Measurements from ENCODE around the gene ATP4A.

Gene ATP4A

GRCh38 chr19:35558400-35559280, 4.8 kb downstream of the ATP4A start:
- no peaks in the 10 kb centered on the region for H3K4me1 ChIP-seq (ENCODE audit: control insufficient read depth in 2 of 2, insufficient read depth in 2 of 2, low read length in 2 of 2)
- H3K9ac ChIP-seq (ENCODE audit: low read depth in 1 of 2, low read length in 2 of 2), result no peak overlapping the region
- no peaks in the 10 kb centered on the region for H3K36me3 ChIP-seq (ENCODE audit: control insufficient read depth in 2 of 2, insufficient read depth in 2 of 2, low read length in 2 of 2)
- H3K27me3 ChIP-seq (ENCODE audit: control insufficient read depth in 2 of 2, insufficient read depth in 2 of 2, low read length in 2 of 2), result peaks cover 7 to 8% of the 10 kb centered on the region in 2 donors
- no peaks in the 10 kb centered on the region for H3K9me3 ChIP-seq (ENCODE audit: control insufficient read depth in 2 of 2, low read length in 2 of 2)
- H3K4me3 ChIP-seq (ENCODE audit: low read length in 2 of 2), result no peak overlapping the region
- H3K27ac ChIP-seq (ENCODE audit: low read depth in 2 of 2, low read length in 2 of 2), result no peak overlapping the region

- no peaks in the 10 kb centered on the region for H3K4me1 ChIP-seq (ENCODE audit: control insufficient read depth in 2 of 2, insufficient read depth in 2 of 2, low read length in 2 of 2)
- H3K9ac ChIP-seq (ENCODE audit: low read depth in 1 of 2, low read length in 2 of 2), result no peak overlapping the region
- H3K4me3 ChIP-seq (ENCODE audit: low read length in 2 of 2), result no peak overlapping the region
- no peak overlapping the region for H3K27ac ChIP-seq (ENCODE audit: low read depth in 2 of 2, low read length in 2 of 2)
- H3K27me3 ChIP-seq (ENCODE audit: control insufficient read depth in 2 of 2, insufficient read depth in 2 of 2, low read length in 2 of 2), result peaks cover 7 to 8% of the 10 kb centered on the region in 2 donors
- H3K9me3 ChIP-seq (ENCODE audit: control insufficient read depth in 2 of 2, low read length in 2 of 2), result no peaks in the 10 kb centered on the region
- no peaks in the 10 kb centered on the region for H3K36me3 ChIP-seq (ENCODE audit: control insufficient read depth in 2 of 2, insufficient read depth in 2 of 2, low read length in 2 of 2)
Measured at GRCh38 chr19:35557539-35558399, 5.7 kb downstream of the ATP4A start.

GRCh38 chr19:35556846-35557538, 6.5 kb downstream of the ATP4A start:
- Histone ChIP-seq H3K4me3 (ENCODE audit: low read length in 2 of 2) (no peak overlapping the region), H3K36me3 (ENCODE audit: control insufficient read depth in 2 of 2, insufficient read depth in 2 of 2, low read length in 2 of 2) (no peaks in the 10 kb centered on the region), H3K9ac (ENCODE audit: low read depth in 1 of 2, low read length in 2 of 2) (no peak overlapping the region), H3K27ac (ENCODE audit: low read depth in 2 of 2, low read length in 2 of 2) (no peak overlapping the region), H3K4me1 (ENCODE audit: control insufficient read depth in 2 of 2, insufficient read depth in 2 of 2, low read length in 2 of 2) (no peaks in the 10 kb centered on the region), H3K9me3 (ENCODE audit: control insufficient read depth in 2 of 2, low read length in 2 of 2) (no peaks in the 10 kb centered on the region), H3K27me3 (ENCODE audit: control insufficient read depth in 2 of 2, insufficient read depth in 2 of 2, low read length in 2 of 2) (peaks cover 7 to 8% of the 10 kb centered on the region in 2 donors)

- H3K4me3 ChIP-seq (ENCODE audit: low read length in 2 of 2), result no peak overlapping the region
- H3K27ac ChIP-seq (ENCODE audit: low read depth in 2 of 2, low read length in 2 of 2), result no peak overlapping the region
- no peaks in the 10 kb centered on the region for H3K36me3 ChIP-seq (ENCODE audit: control insufficient read depth in 2 of 2, insufficient read depth in 2 of 2, low read length in 2 of 2)
- no peaks in the 10 kb centered on the region for H3K9me3 ChIP-seq (ENCODE audit: control insufficient read depth in 2 of 2, low read length in 2 of 2)
- no peaks in the 10 kb centered on the region for H3K4me1 ChIP-seq (ENCODE audit: control insufficient read depth in 2 of 2, insufficient read depth in 2 of 2, low read length in 2 of 2)
- no peak overlapping the region for H3K9ac ChIP-seq (ENCODE audit: low read depth in 1 of 2, low read length in 2 of 2)
- H3K27me3 ChIP-seq (ENCODE audit: control insufficient read depth in 2 of 2, insufficient read depth in 2 of 2, low read length in 2 of 2), result peaks cover 3 to 7% of the 10 kb centered on the region in 2 donors
Measured at GRCh38 chr19:35556025-35556590, 7.3 kb downstream of the ATP4A start.

- H3K27ac ChIP-seq (ENCODE audit: low read depth in 2 of 2, low read length in 2 of 2), result no peak overlapping the region
- H3K9ac ChIP-seq (ENCODE audit: low read depth in 1 of 2, low read length in 2 of 2), result no peak overlapping the region
- no peaks in the 10 kb centered on the region for H3K9me3 ChIP-seq (ENCODE audit: control insufficient read depth in 2 of 2, low read length in 2 of 2)
- H3K4me3 ChIP-seq (ENCODE audit: low read length in 2 of 2), result no peak overlapping the region
- H3K36me3 ChIP-seq (ENCODE audit: control insufficient read depth in 2 of 2, insufficient read depth in 2 of 2, low read length in 2 of 2), result no peaks in the 10 kb centered on the region
- no peaks in the 10 kb centered on the region for H3K4me1 ChIP-seq (ENCODE audit: control insufficient read depth in 2 of 2, insufficient read depth in 2 of 2, low read length in 2 of 2)
- H3K27me3 ChIP-seq (ENCODE audit: control insufficient read depth in 2 of 2, insufficient read depth in 2 of 2, low read length in 2 of 2), result peaks cover 0 to 5% of the 10 kb centered on the region in 2 donors
Measured at GRCh38 chr19:35555301-35556005, 8.0 kb downstream of the ATP4A start.

- Histone ChIP-seq H3K9ac (ENCODE audit: low read depth in 1 of 2, low read length in 2 of 2) (no peak overlapping the region), H3K27ac (ENCODE audit: low read depth in 2 of 2, low read length in 2 of 2) (no peak overlapping the region), H3K36me3 (ENCODE audit: control insufficient read depth in 2 of 2, insufficient read depth in 2 of 2, low read length in 2 of 2) (no peaks in the 10 kb centered on the region), H3K4me1 (ENCODE audit: control insufficient read depth in 2 of 2, insufficient read depth in 2 of 2, low read length in 2 of 2) (no peaks in the 10 kb centered on the region), H3K4me3 (ENCODE audit: low read length in 2 of 2) (no peak overlapping the region), H3K27me3 (ENCODE audit: control insufficient read depth in 2 of 2, insufficient read depth in 2 of 2, low read length in 2 of 2) (peaks cover 0 to 5% of the 10 kb centered on the region in 2 donors), H3K9me3 (ENCODE audit: control insufficient read depth in 2 of 2, low read length in 2 of 2) (no peaks in the 10 kb centered on the region)
Measured at GRCh38 chr19:35554076-35554475, 9.4 kb downstream of the ATP4A start.

- H3K9me3 ChIP-seq (ENCODE audit: control insufficient read depth in 2 of 2, low read length in 2 of 2), result no peaks in the 10 kb centered on the region
- no peaks in the 10 kb centered on the region for H3K4me1 ChIP-seq (ENCODE audit: control insufficient read depth in 2 of 2, insufficient read depth in 2 of 2, low read length in 2 of 2)
- H3K36me3 ChIP-seq (ENCODE audit: control insufficient read depth in 2 of 2, insufficient read depth in 2 of 2, low read length in 2 of 2), result no peaks in the 10 kb centered on the region
- no peak overlapping the region for H3K27ac ChIP-seq (ENCODE audit: low read depth in 2 of 2, low read length in 2 of 2)
- peaks cover 0 to 2% of the 10 kb centered on the region in 2 donors for H3K27me3 ChIP-seq (ENCODE audit: control insufficient read depth in 2 of 2, insufficient read depth in 2 of 2, low read length in 2 of 2)
- H3K9ac ChIP-seq (ENCODE audit: low read depth in 1 of 2, low read length in 2 of 2), result no peak overlapping the region
- H3K4me3 ChIP-seq (ENCODE audit: low read length in 2 of 2), result no peak overlapping the region
Measured at GRCh38 chr19:35553385-35554000, 10.0 kb downstream of the ATP4A start.

GRCh38 chr19:35552534-35553384, 10.7 kb downstream of the ATP4A start:
- Histone ChIP-seq H3K4me3 (ENCODE audit: low read length in 2 of 2) (no peak overlapping the region), H3K9me3 (ENCODE audit: control insufficient read depth in 2 of 2, low read length in 2 of 2) (no peaks in the 10 kb centered on the region), H3K27me3 (ENCODE audit: control insufficient read depth in 2 of 2, insufficient read depth in 2 of 2, low read length in 2 of 2) (peaks cover 0 to 2% of the 10 kb centered on the region in 2 donors), H3K4me1 (ENCODE audit: control insufficient read depth in 2 of 2, insufficient read depth in 2 of 2, low read length in 2 of 2) (no peaks in the 10 kb centered on the region), H3K9ac (ENCODE audit: low read depth in 1 of 2, low read length in 2 of 2) (no peak overlapping the region), H3K36me3 (ENCODE audit: control insufficient read depth in 2 of 2, insufficient read depth in 2 of 2, low read length in 2 of 2) (no peaks in the 10 kb centered on the region), H3K27ac (ENCODE audit: low read depth in 2 of 2, low read length in 2 of 2) (no peak overlapping the region)

Data from mucosa of rectum (tissue), 2 donors.